ENCODE results near the gene TEX264. TPM values are rescaled to one million over a fixed set of nuclear protein-coding genes. Genes with fewer than 3 reads are reported as not detected.
A peak's percentile ranks its signal among the peaks of the same experiment; 100 is the strongest.

The TEX264 gene
- total and polyA plus RNA-seq, 3 experiments from 2014 or later = 48.2 to 110 (median 52.3) TPM

DNA sequence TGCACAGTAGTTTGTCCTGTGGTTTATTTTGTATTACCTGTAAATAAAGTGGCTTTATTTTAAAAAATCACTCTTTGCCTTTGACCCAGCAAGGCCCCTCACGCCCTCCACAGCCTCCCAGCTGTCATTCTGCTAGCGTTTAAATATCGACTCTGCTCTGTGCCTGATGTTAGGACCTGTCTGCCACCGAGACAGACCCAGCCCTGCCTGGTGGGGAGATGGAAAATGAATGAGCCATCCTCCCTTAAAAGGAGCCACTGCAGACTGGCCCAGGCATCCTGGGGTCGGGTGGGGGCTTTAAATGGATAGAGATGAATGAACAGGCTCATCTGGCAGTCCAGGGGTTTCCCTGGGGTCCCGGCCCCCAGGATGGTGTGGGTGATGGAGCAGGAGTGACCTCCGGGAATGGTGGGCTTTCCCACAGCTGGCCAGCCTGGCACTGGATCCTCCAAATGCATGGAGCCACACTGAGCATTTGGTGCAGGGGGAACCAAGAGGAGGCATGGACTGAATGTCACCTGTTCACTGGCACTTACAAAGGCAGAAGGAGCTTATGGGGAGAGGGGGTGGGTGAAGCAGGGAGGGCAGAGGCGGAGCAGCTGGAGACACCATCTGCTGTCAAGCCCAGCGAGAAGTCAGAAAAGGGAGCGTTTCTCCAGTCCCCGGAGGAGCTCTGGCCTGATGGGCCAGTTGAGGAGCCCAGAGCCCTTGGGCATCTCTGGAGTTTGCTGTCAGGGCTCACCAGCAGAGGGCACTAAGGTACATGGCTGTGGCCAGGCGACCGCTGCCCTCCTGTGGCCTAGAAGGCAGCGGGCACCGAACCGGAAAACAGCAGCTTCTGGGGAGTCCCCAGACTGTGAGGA is 47.7 kb downstream of the TEX264 start:
- Histone ChIP-seq H3K4me1 (ENCODE audit: insufficient read depth, low read length) (peaks cover 29% of the 10 kb centered on the region), H3K27me3 (ENCODE audit: insufficient read depth, low read length, poor library complexity, severe bottlenecking) (no peaks in the 10 kb centered on the region), H3K9me3 (ENCODE audit: low read length) (no peaks in the 10 kb centered on the region), H3K36me3 (ENCODE audit: insufficient read depth, low read length) (no peaks in the 10 kb centered on the region), H3K27ac (ENCODE audit: low read depth, low read length) (no peak overlapping the region), H3K4me3 (ENCODE audit: low read length) (no peak overlapping the region)
- peaks cover 0 to 4% (median 0%) of the 10 kb centered on the region in 3 donors for H3K36me3 Mint-ChIP-seq
- CTCF ChIA-PET = interaction anchor here (0.6 to 2.1 kb wide), 7 partner anchors 11 to 217 kb away, joined by 3 to 7 read pairs (median 4); partner anchors contain the start of gene GRM2
- POLR2A ChIA-PET = interaction anchor here (0.6 kb wide), 1 partner anchor 511 kb away, joined by 3 read pairs; no protein-coding TSS in a partner anchor
- peaks cover 0 to 4% of the 10 kb centered on the region in 2 donors for H3K27me3 Mint-ChIP-seq
- no peak overlapping the region for H3K4me3 Mint-ChIP-seq
- peak overlapping the region in 2 of 8 donors; percentile 50 to 68 for H3K27ac Mint-ChIP-seq
- no peaks in the 10 kb centered on the region for H3K9me3 Mint-ChIP-seq
- H3K4me1 Mint-ChIP-seq = peaks cover 31 to 41% (median 40%) of the 10 kb centered on the region in 3 donors
- DNase-seq = peak in 2 of 5 donors; percentile 11 to 14

- Histone ChIP-seq H3K4me3 (ENCODE audit: low read length) (no peak overlapping the region), H3K4me1 (ENCODE audit: insufficient read depth, low read length) (peaks cover 29% of the 10 kb centered on the region), H3K9me3 (ENCODE audit: low read length) (no peaks in the 10 kb centered on the region), H3K36me3 (ENCODE audit: insufficient read depth, low read length) (no peaks in the 10 kb centered on the region), H3K27ac (ENCODE audit: low read depth, low read length) (no peak overlapping the region), H3K27me3 (ENCODE audit: insufficient read depth, low read length, poor library complexity, severe bottlenecking) (no peaks in the 10 kb centered on the region)
- Mint-ChIP-seq H3K27me3 (peaks cover 0 to 4% of the 10 kb centered on the region in 2 donors), H3K27ac (peak overlapping the region in 3 of 8 donors; percentile 32 to 78 (median 33)), H3K4me1 (peaks cover 31 to 41% (median 40%) of the 10 kb centered on the region in 3 donors), H3K9me3 (no peaks in the 10 kb centered on the region), H3K4me3 (no peak overlapping the region), H3K36me3 (peaks cover 0 to 3% (median 0%) of the 10 kb centered on the region in 3 donors)
- POLR2A ChIA-PET = no interaction called here
- DNase-seq = no peak
- CTCF ChIA-PET = interaction anchor here (0.6 to 2.1 kb wide), 7 partner anchors 10 to 218 kb away, joined by 3 to 7 read pairs (median 4); partner anchors contain the start of gene GRM2
Measured at GRCh38 chr3:51719410-51720025, 48.5 kb downstream of the TEX264 start.

- no peaks in the 10 kb centered on the region for H3K9me3 ChIP-seq (ENCODE audit: low read length)
- H3K4me1 ChIP-seq (ENCODE audit: insufficient read depth, low read length) = peaks cover 29% of the 10 kb centered on the region
- Mint-ChIP-seq H3K4me3 (peak overlapping the region in 1 of 7 donors; percentile 59), H3K4me1 (peaks cover 31 to 41% (median 40%) of the 10 kb centered on the region in 3 donors), H3K27ac (peak overlapping the region in 6 of 8 donors; percentile 23 to 94 (median 66)), H3K36me3 (no peaks in the 10 kb centered on the region), H3K9me3 (no peaks in the 10 kb centered on the region), H3K27me3 (peaks cover 0 to 4% of the 10 kb centered on the region in 2 donors)
- H3K36me3 ChIP-seq (ENCODE audit: insufficient read depth, low read length) = no peaks in the 10 kb centered on the region
- no peak overlapping the region for H3K27ac ChIP-seq (ENCODE audit: low read depth, low read length)
- no peak for DNase-seq
- POLR2A ChIA-PET = no interaction called here
- H3K27me3 ChIP-seq (ENCODE audit: insufficient read depth, low read length, poor library complexity, severe bottlenecking) = no peaks in the 10 kb centered on the region
- no peak overlapping the region for H3K4me3 ChIP-seq (ENCODE audit: low read length)
- CTCF ChIA-PET = interaction anchor here (2.1 kb wide), 1 partner anchor 38 kb away, joined by 6 read pairs; no protein-coding TSS in a partner anchor
Measured at GRCh38 chr3:51720292-51721061, 49.4 kb downstream of the TEX264 start.

DNA sequence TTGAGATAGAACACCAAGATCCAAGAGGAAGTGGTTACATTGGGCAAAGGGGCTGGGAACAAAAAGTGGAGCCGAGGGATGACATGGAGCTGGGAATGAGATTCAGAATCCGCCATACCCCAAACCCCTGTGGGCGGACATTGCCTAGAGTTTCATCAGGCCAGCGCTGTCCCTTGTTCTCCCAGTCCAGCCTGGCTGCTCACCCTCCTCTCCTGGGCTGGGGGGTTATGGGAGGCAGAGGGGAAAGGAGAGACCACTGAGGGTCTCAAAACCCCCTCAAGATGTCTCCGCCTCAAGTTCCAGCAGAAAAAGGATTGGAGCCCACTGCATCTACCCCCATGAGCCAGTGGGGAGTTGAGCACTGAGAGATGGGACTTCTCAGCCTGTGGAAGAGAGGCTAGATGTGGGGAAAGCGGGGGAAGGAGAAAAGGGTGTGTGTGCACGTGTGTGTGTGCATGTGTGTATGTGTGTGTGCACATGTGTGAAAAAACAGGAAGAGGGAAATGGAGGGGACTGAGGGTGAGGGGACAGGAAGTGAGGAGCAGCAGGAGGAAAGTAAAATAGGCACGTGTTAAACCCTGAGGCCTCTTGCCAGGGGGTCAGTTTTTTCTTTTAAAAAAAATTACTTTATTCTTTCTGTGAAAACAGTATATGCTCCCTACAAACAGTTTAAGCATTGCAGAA is 50.2 kb downstream of the TEX264 start:
- no peaks in the 10 kb centered on the region for H3K27me3 ChIP-seq (ENCODE audit: insufficient read depth, low read length, poor library complexity, severe bottlenecking)

DNA sequence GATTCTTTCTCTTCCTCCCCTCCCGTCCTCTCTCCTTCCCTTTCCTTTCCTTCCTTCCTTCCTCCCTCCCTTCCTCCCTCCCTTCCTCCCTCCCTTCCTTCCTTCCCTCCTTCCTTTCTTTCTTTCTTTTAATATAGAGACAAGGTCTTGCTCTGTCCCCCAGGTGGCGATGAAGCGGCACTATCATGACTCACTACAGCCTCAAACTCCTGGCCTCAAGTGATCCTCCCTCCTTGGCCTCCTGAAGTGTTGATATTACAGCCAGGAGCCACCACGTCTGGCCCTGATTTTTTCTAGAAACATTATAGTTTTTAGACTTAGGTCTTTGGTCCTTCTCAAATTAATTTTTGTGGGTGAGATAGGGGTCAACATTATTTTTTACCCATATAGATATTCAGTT is 51.3 kb downstream of the TEX264 start:
- Mint-ChIP-seq H3K36me3 (no peaks in the 10 kb centered on the region), H3K9me3 (no peaks in the 10 kb centered on the region), H3K4me1 (peaks cover 31 to 41% (median 40%) of the 10 kb centered on the region in 3 donors), H3K27me3 (peaks cover 0 to 2% of the 10 kb centered on the region in 2 donors), H3K4me3 (no peak overlapping the region), H3K27ac (peak overlapping the region in 4 of 8 donors; percentile 31 to 92 (median 57))
- Histone ChIP-seq H3K9me3 (ENCODE audit: low read length) (no peaks in the 10 kb centered on the region), H3K4me3 (ENCODE audit: low read length) (no peak overlapping the region), H3K4me1 (ENCODE audit: insufficient read depth, low read length) (peaks cover 29% of the 10 kb centered on the region), H3K27ac (ENCODE audit: low read depth, low read length) (no peak overlapping the region), H3K27me3 (ENCODE audit: insufficient read depth, low read length, poor library complexity, severe bottlenecking) (no peaks in the 10 kb centered on the region), H3K36me3 (ENCODE audit: insufficient read depth, low read length) (no peaks in the 10 kb centered on the region)
- CTCF ChIA-PET = no interaction called here
- POLR2A ChIA-PET = no interaction called here
- DNase-seq = no peak

More for the DNA sequence above, 50.2 kb downstream of the TEX264 start:
- Mint-ChIP-seq H3K27ac (peak overlapping the region in 7 of 8 donors; percentile 60 to 94 (median 85)), H3K27me3 (peaks cover 0 to 4% of the 10 kb centered on the region in 2 donors), H3K9me3 (no peaks in the 10 kb centered on the region), H3K4me1 (peaks cover 31 to 41% (median 40%) of the 10 kb centered on the region in 3 donors), H3K36me3 (no peaks in the 10 kb centered on the region), H3K4me3 (peak overlapping the region in 1 of 7 donors; percentile 16)
- ChIA-PET CTCF (interaction anchor here (2.1 kb wide), 1 partner anchor 39 kb away, joined by 6 read pairs; no protein-coding TSS in a partner anchor), POLR2A (no interaction called here)
- Histone ChIP-seq H3K4me1 (ENCODE audit: insufficient read depth, low read length) (peaks cover 29% of the 10 kb centered on the region), H3K9me3 (ENCODE audit: low read length) (no peaks in the 10 kb centered on the region), H3K4me3 (ENCODE audit: low read length) (no peak overlapping the region), H3K36me3 (ENCODE audit: insufficient read depth, low read length) (no peaks in the 10 kb centered on the region), H3K27ac (ENCODE audit: low read depth, low read length) (no peak overlapping the region)
- DNase-seq = no peak

DNA sequence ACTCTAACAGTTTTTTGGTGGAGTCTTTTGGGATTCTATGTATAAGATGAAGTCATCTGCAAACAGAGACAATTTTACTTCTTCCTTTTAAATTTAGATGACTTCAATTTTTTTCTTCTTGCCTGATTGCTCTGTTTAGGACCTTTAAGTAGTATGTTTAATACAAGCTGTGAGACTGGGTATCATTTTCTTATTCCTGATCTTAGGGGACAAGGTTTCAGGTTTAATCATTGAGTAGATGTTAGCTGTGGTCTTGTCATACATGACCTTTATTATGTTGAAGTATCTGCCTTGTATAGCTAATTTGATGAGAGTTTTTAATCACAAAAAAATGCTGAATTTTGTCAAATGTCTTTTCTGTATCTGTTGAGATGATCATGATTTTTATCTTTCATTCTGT is 56.4 kb downstream of the TEX264 start:
- no peak for DNase-seq
- Mint-ChIP-seq H3K4me3 (no peak overlapping the region), H3K36me3 (no peaks in the 10 kb centered on the region), H3K9me3 (no peaks in the 10 kb centered on the region), H3K27ac (no peak overlapping the region), H3K27me3 (no peaks in the 10 kb centered on the region), H3K4me1 (peaks cover 1 to 2% (median 1%) of the 10 kb centered on the region in 3 donors)
- Histone ChIP-seq H3K4me3 (ENCODE audit: low read length) (no peak overlapping the region), H3K27me3 (ENCODE audit: insufficient read depth, low read length, poor library complexity, severe bottlenecking) (no peaks in the 10 kb centered on the region), H3K4me1 (ENCODE audit: insufficient read depth, low read length) (no peaks in the 10 kb centered on the region), H3K27ac (ENCODE audit: low read depth, low read length) (no peak overlapping the region), H3K36me3 (ENCODE audit: insufficient read depth, low read length) (no peaks in the 10 kb centered on the region), H3K9me3 (ENCODE audit: low read length) (no peaks in the 10 kb centered on the region)
- POLR2A ChIA-PET = no interaction called here
- CTCF ChIA-PET = no interaction called here

DNA sequence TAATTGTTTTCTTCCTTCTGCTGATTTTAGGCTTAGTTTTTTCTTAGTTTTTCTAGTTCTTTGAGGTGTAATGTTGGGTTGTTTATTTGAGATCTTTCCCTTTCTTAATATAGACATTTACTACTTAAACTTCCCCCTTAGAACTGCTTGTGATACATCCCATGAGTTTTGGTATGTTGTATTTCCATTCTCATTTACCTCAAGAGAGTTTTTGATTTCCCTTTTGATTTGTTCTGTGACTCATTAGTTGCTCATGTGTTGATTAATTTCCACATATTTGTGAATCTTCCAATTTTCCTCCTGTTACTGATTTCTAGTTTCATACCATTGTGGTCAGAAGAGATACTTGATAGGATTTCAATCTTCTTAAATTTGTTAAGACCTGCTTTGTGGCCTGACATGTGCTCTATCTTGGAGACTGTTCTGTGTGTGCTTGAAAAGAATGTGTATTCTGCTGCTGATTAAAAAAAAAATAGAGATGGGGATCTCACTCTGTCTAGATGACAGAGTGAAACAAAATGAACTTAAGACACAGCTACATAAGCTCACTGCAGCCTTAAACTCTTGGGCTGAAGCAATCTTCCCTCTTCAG is 58.1 kb downstream of the TEX264 start:
- POLR2A ChIA-PET = no interaction called here

More for the DNA sequence above, 58.1 kb downstream of the TEX264 start:
- no peak for DNase-seq
- Mint-ChIP-seq H3K36me3 (no peaks in the 10 kb centered on the region), H3K27me3 (peaks cover 0 to 4% of the 10 kb centered on the region in 2 donors), H3K4me3 (no peak overlapping the region), H3K27ac (no peak overlapping the region), H3K9me3 (peaks cover 0 to 2% (median 0%) of the 10 kb centered on the region in 5 donors), H3K4me1 (peaks cover 0 to 3% (median 3%) of the 10 kb centered on the region in 3 donors)
- Histone ChIP-seq H3K9me3 (ENCODE audit: low read length) (no peaks in the 10 kb centered on the region), H3K4me3 (ENCODE audit: low read length) (no peak overlapping the region), H3K27ac (ENCODE audit: low read depth, low read length) (no peak overlapping the region), H3K36me3 (ENCODE audit: insufficient read depth, low read length) (no peaks in the 10 kb centered on the region), H3K27me3 (ENCODE audit: insufficient read depth, low read length, poor library complexity, severe bottlenecking) (no peaks in the 10 kb centered on the region), H3K4me1 (ENCODE audit: insufficient read depth, low read length) (no peaks in the 10 kb centered on the region)
- CTCF ChIA-PET = interaction anchor here (3.0 kb wide), 1 partner anchor 10 kb away, joined by 7 read pairs; no protein-coding TSS in a partner anchor
